NCI-H187 (cell line): ENCODE results near the gene DCAF8.

Experiments
- DNase-seq, 2 experiments: peaks; one replicate each; lab custom pipeline; 2025; lab: John Stamatoyannopoulos, UW

The DCAF8 gene

DNA sequence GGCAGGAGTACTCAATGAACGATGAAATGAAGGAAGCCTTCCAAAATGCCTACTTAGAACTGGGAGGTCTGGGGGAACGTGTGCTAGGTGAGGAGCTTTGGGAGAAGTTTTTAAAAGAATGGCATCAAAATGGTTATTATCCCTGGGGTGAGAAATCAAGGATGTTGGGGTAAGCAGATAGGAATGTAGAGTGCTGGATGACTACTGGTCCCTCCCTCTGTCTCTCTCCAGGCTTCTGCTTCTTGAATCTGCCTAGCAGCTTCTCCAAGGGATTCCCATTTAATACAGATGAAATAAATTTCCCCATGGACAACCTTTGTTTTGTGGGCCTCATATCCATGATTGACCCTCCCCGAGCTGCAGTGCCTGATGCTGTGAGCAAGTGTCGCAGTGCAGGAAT lies 91.0 kb downstream of the DCAF8 start:
- DNase-seq = no peak

DNA sequence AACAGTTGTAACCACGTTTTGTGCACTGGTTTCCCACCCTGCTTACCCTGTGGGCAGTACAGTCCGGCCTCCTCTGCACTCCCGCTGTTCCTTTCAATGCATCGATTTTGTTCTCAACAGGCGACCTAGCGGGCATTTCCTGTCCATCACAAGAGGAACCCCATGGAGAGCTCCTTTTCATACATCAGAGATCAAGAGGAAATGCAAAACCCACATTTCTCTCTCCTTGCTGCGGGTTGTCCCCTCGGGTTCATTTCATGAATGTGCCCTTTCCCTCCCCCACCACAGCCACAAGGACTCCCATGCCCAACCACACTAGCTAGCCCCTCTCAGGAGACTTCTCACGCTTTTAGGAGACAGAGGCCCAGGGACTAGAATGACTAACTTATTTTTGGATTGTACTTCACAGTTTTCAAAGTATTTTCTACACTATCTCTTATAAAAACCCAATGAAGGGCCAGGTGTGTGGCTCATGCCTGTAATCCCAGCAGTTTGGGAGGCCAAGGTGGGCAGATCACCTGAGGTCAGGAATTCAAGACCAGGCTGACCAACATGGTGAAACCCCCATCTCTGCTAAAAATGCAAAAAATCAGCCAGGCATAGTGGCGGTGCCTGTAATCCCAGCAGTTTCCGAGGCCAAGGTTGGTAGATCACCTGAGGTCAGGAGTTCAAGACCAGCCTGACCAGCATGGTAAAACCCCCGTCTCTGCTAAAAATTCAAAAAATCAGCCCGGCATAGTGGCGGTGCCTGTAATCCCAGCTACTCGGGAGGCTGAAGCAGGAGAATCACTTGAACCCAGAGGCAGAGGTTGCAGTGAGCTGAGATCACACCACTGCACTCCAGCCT lies 92.6 kb downstream of the DCAF8 start:
- DNase-seq = no peak

DNA sequence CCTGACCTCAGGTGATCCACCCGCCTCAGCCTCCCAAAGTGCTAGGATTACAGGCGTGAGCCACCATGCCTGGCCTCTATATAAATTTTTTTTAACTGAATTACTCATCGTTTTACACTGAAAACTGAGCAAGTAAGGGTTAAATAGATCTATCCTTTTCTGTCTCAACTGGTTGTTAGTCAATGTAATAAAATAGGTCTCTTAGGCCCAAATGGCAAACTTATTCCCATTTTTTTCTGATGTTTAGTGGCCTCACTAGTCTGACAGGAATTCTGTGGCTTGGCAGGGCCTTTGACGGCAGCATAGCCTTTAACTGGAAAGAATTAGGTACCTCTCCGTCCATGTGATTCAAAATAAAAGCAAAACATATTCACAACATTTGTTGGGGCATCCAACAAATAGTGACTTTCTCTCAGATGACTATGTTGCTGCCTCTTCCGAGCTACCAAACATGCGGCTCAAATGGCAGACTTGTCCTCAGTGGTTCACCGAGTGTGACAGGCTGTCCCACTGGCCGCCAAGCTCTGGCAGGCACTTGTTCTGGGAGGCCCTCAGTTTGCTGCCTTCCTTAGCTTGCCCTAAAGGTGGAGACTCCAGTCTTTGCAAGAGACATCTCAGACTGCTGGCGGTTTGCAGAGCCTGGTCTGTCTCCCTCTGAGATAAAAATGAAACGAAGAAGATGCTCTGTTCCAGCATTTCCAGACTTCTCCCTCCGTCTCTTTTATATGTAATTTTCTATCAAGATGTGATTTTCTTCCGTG lies 93.6 kb downstream of the DCAF8 start:
- DNase-seq = no peak

DNA sequence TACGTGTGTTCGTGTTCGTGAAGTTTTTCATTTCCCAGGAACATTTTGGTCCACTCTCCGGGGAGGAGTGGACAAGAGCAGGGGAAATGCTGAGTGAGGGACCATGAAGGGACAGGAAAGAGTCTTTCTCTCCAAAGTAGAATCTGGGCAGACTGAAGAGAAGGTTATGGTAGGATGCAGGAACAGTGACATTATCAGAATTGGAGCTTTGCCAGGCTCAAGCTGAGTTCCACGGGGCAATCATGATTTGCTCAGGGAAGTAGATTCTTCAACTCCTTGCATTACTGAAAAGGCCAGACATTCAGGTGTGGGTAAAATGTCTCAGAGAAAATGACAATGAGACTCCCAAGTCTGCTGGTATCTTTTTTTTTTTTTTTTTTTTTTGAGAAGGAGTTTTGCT lies 94.3 kb downstream of the DCAF8 start:
- no peak for DNase-seq

DNA sequence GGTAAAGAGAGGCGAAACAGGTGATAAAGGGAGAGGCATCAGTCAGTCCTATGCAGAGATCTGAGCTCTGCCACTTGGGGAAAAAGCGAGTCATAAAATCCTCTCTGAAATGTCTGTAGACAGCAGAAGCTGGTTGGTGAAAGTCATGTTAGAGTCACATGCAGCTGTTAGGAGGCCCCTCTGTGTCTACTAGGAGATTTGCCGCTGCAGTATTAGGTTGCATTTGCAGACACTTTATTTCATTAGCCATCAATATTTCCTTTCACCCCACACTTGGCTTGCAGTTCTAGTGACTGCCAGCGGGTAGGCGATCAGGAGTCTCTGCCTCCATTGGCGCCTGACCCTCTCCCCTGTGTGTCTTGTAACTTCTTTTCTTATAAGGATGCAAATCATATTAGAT lies 94.8 kb downstream of the DCAF8 start:
- no peak for DNase-seq

DNA sequence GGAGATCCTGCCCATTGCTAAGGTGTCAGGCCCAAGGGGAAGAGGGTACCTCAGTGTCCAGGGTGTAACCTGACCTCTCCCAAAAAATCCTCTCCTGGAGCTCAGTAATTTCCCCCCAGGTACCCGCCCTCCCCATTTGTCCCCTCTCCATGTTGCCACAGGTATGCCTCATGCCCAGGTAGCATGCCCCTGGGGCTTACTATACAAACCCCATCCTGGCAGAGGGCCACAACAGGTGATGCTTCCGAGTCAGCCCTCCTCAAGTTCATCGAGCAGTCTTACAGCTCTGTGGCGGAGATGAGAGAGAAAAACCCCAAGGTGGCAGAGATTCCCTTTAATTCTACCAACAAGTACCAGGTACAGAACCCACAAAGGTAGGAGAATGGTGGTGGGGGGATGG lies 95.3 kb downstream of the DCAF8 start:
- no peak for DNase-seq

DNA sequence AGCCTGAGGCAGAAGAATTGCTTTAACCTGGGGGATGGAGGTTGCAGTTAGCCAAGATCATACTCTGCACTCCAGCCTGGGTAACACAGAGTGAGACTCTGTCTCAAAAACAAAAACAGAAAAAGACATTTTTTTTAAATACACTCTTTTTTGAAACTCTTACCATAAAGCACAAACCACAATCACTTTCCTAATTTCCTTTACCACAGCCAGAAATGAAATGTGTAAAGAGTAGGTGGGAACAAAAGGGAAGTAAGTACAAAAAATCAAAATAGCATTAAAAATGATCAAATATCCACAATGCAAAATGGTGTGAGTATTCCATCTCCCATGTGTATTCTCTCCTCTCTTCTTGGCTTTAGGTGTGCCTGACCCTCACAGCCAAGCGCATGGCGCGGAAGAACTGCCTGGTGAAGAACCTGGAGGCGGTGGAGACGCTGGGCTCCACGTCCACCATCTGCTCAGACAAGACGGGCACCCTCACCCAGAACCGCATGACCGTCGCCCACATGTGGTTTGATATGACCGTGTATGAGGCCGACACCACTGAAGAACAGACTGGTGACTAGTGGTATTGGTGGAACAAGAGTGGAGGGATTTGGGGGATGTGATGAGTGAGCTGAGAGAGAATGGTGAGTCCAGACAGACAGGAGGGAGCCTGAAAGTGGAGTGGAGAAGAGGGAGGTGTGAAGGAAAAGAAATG lies 96.0 kb downstream of the DCAF8 start:
- no peak for DNase-seq
